Stimulated activated naive CD8-positive, alpha-beta T cell treated with anti-CD3 and anti-CD28 coated beads, Interleukin-15, amount 100 ng/mL, for 72 hours (primary cell): ENCODE data around the gene TUBB2B.
"Not testable (repeated sequence)": the region's sequence is repeated elsewhere in the genome, so short reads cannot be mapped to it uniquely, and the experiment has no call there.

Source experiments
- ATAC-seq: fragments of 150-1000 bp; cut with Tn5 transposase; 2 replicates; pipeline ENCODE4 v1.10.0; 2021; ENCODE audit warnings: mild to moderate bottlenecking, moderate library complexity
- DNase-seq, 2 donors: peaks; one replicate each; pipeline ENCODE4 v3.0.0; 2021 to 2022
- H3K27ac Mint-ChIP-seq, 2 donors: one replicate each; pipeline ENCODE4 v1.8.0; 2022; ENCODE audit warnings: mild to moderate bottlenecking in 2 of 2, mixed read lengths in 2 of 2, moderate library complexity in 2 of 2
- H3K27me3 Mint-ChIP-seq: one replicate; pipeline ENCODE4 v1.8.0; 2022; ENCODE audit warnings: mixed read lengths
- H3K4me1 Mint-ChIP-seq: one replicate; pipeline ENCODE4 v1.8.0; 2022; ENCODE audit warnings: mild to moderate bottlenecking, mixed read lengths
- H3K4me3 Mint-ChIP-seq, 2 donors: one replicate each; pipeline ENCODE4 v1.8.0; 2022; ENCODE audit warnings: mild to moderate bottlenecking in 2 of 2, mixed read lengths in 2 of 2, moderate library complexity in 1 of 2
- H3K9me3 Mint-ChIP-seq, 2 donors: one replicate each; pipeline ENCODE4 v1.8.0; 2022; ENCODE audit warnings: mixed read lengths in 2 of 2

Gene TUBB2B

DNA sequence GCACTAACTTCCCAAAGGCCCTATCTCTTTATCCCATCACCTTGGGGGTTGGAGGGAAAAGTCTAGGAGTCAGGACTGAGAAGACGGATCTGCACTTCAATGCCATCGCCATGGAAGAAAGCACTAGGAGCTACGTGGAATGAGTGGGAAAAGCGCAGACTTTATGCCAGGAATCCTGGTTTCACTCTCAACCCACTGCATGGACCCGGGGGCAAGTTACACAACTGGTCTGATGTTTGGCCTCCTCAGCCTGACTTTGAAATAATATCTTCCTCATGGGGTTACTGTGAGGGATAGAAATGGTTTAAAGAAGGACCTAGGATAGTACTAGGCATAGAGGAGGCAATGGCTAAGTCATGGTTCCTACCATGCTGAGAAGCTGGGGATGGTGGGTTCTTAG, 17.8 kb upstream of the TUBB2B start:
- no peak overlapping the region for H3K4me3 Mint-ChIP-seq
- no peaks in the 10 kb centered on the region for H3K4me1 Mint-ChIP-seq
- no peak overlapping the region for H3K27ac Mint-ChIP-seq
- ATAC-seq (no peak), DNase-seq (no peak)
- H3K9me3 Mint-ChIP-seq, result no peaks in the 10 kb centered on the region
- peaks cover 62% of the 10 kb centered on the region for H3K27me3 Mint-ChIP-seq

- peaks cover 62% of the 10 kb centered on the region for H3K27me3 Mint-ChIP-seq
- H3K4me1 Mint-ChIP-seq, DNase-seq, H3K4me3 Mint-ChIP-seq, H3K27ac Mint-ChIP-seq, ATAC-seq, H3K9me3 Mint-ChIP-seq: not testable (repeated sequence)
These were observed 17.3 kb upstream of the TUBB2B start for GRCh38 chr6:3244832-3245161.

DNA sequence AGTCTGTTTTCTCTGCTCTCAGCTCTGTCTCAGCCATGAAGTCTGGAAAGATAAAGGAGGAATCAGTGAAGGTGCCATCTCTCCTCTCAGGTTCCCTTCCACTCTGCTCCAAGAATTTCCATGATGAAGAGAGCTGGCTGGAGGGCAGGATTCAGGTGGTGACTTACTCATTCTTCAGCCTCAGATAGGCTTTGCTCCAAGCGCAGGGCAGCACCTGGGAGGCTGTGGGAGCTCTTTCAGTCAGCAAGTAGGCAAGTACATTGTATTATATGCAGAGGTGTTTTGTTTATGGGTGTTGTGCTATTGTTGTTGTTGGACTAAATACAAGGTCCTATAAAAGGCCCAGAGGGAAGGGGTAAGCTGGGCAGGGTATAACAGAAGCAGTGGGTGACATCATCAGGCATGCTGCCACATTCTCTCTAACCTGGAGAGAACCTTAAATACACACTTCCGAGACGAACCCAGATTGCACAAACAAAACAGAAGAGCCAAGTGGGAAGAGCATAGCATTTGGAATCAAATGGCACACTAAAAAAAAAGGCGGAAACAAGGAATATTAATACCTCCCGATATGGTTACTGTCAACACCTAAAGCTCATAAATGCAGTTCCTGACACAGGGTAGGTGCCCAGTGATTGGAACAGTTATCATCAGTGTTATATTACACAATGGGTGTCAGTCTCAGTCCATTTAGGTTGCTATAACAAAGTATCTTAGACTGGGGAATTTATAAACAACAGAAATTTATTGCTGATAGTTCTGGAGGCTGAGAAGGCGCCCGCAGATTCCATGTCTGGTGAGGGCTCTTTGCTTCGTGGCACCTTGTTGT, 16.8 kb upstream of the TUBB2B start:
- no peak for ATAC-seq
- no peak overlapping the region for H3K4me3 Mint-ChIP-seq
- no peaks in the 10 kb centered on the region for H3K4me1 Mint-ChIP-seq
- H3K27ac Mint-ChIP-seq, result no peak overlapping the region
- no peaks in the 10 kb centered on the region for H3K9me3 Mint-ChIP-seq
- DNase-seq, result no peak
- H3K27me3 Mint-ChIP-seq, result peaks cover 62% of the 10 kb centered on the region

DNA sequence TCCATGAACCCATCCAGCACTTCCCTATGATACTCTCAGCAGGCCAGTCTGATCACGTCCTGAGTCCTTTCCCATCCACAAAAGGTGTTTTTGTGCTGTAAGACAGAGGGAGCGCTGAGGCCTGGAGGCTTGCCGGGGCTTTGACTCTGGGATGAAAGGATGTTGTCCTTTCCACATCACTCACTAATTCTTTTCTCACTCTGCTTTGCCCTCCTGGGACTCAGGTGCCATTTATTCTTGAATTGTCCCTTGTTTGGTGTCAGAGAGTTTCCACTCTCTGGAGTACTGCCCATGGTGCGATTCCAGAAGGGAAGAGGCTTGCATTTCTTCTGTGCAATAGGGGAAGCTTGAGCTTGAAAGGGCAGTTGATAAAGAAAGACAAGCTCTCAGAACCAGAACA, 15.3 kb upstream of the TUBB2B start:
- DNase-seq (no peak), ATAC-seq (no peak)
- Mint-ChIP-seq H3K27me3 (peaks cover 62% of the 10 kb centered on the region), H3K9me3 (no peaks in the 10 kb centered on the region), H3K4me1 (no peaks in the 10 kb centered on the region), H3K27ac (no peak overlapping the region), H3K4me3 (no peak overlapping the region)

- H3K27me3 Mint-ChIP-seq, result peaks cover 63% of the 10 kb centered on the region
- not testable (repeated sequence) for H3K9me3 Mint-ChIP-seq, ATAC-seq, H3K4me3 Mint-ChIP-seq, DNase-seq, H3K4me1 Mint-ChIP-seq, H3K27ac Mint-ChIP-seq
These were observed 14.3 kb upstream of the TUBB2B start for GRCh38 chr6:3241745-3242144.

GRCh38 chr6:3240595-3240994, 13.1 kb upstream of the TUBB2B start:
- H3K9me3 Mint-ChIP-seq, result no peaks in the 10 kb centered on the region
- peaks cover 75% of the 10 kb centered on the region for H3K27me3 Mint-ChIP-seq
- no peak overlapping the region for H3K4me3 Mint-ChIP-seq
- H3K27ac Mint-ChIP-seq, result no peak overlapping the region
- ATAC-seq (no peak), DNase-seq (no peak)
- H3K4me1 Mint-ChIP-seq, result no peaks in the 10 kb centered on the region

GRCh38 chr6:3239110-3239830, 11.8 kb upstream of the TUBB2B start:
- H3K27ac Mint-ChIP-seq, result no peak overlapping the region
- H3K4me1 Mint-ChIP-seq, result no peaks in the 10 kb centered on the region
- peaks cover 86% of the 10 kb centered on the region for H3K27me3 Mint-ChIP-seq
- ATAC-seq, result no peak
- no peak overlapping the region for H3K4me3 Mint-ChIP-seq
- DNase-seq, result no peak
- H3K9me3 Mint-ChIP-seq, result no peaks in the 10 kb centered on the region

GRCh38 chr6:3237761-3238662, 10.6 kb upstream of the TUBB2B start:
- no peak for DNase-seq
- no peaks in the 10 kb centered on the region for H3K9me3 Mint-ChIP-seq
- H3K27me3 Mint-ChIP-seq, result peaks cover 86% of the 10 kb centered on the region
- ATAC-seq, result no peak
- H3K4me1 Mint-ChIP-seq, result no peaks in the 10 kb centered on the region
- no peak overlapping the region for H3K27ac Mint-ChIP-seq
- H3K4me3 Mint-ChIP-seq, result no peak overlapping the region

DNA sequence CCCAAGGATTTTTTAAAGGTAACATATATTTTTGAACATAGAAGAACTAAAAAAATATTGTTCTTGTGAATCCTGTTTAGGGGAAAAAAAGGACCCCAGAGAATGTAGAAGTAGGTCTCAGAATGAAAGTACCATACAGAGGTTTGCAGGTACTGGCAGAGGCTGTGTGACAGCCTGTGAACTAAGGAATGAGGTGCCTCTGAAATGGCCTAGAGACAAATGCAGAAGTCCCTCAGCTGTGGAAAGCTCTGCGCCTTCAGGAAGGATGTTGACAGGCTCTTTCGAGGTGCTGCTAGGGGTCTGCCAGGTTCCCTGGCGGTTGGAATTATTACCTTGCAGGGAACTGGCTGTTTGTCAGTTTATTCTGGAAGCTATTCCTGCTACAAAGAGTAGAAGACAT, 8.6 kb upstream of the TUBB2B start:
- peaks cover 97% of the 10 kb centered on the region for H3K27me3 Mint-ChIP-seq
- no peak overlapping the region for H3K4me3 Mint-ChIP-seq
- DNase-seq (no peak), ATAC-seq (no peak)
- H3K4me1 Mint-ChIP-seq, result peaks cover 16% of the 10 kb centered on the region
- H3K27ac Mint-ChIP-seq, result no peak overlapping the region
- no peaks in the 10 kb centered on the region for H3K9me3 Mint-ChIP-seq

DNA sequence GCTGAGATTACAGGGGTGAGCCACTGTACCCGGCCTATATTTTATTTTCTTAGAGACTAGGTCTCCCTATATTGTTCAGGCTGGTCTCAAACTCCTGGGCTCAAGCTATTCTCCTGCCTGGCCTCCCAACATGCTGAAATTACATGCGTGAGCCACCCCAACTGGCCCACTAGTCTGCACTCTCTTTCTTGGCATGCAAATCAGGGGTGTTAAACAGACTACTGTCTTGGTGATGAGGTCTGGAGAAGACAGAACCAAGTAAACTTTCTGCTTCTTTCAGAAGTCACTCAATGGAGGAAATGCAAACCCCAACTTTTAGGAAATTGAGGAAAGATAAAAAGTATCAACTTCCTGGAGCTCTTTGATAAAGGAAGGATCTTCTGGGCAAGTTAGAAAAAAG, 8.0 kb upstream of the TUBB2B start:
- Mint-ChIP-seq H3K27me3 (peaks cover 97% of the 10 kb centered on the region), H3K27ac (peak overlapping the region in 1 of 2 donors; percentile 46), H3K9me3 (no peaks in the 10 kb centered on the region), H3K4me1 (peaks cover 21% of the 10 kb centered on the region), H3K4me3 (no peak overlapping the region)
- ATAC-seq (no peak), DNase-seq (no peak)

GRCh38 chr6:3233904-3234303, 6.5 kb upstream of the TUBB2B start:
- DNase-seq (no peak), ATAC-seq (no peak)
- H3K4me1 Mint-ChIP-seq, result peaks cover 36% of the 10 kb centered on the region
- H3K27me3 Mint-ChIP-seq, result peaks cover 100% of the 10 kb centered on the region
- no peaks in the 10 kb centered on the region for H3K9me3 Mint-ChIP-seq
- no peak overlapping the region for H3K27ac Mint-ChIP-seq
- no peak overlapping the region for H3K4me3 Mint-ChIP-seq

- peaks cover 100% of the 10 kb centered on the region for H3K27me3 Mint-ChIP-seq
- ATAC-seq (no peak), DNase-seq (no peak)
- H3K4me3 Mint-ChIP-seq, result no peak overlapping the region
- peaks cover 41% of the 10 kb centered on the region for H3K4me1 Mint-ChIP-seq
- no peaks in the 10 kb centered on the region for H3K9me3 Mint-ChIP-seq
- no peak overlapping the region for H3K27ac Mint-ChIP-seq
These were observed 5.9 kb upstream of the TUBB2B start for GRCh38 chr6:3233321-3233720.

DNA sequence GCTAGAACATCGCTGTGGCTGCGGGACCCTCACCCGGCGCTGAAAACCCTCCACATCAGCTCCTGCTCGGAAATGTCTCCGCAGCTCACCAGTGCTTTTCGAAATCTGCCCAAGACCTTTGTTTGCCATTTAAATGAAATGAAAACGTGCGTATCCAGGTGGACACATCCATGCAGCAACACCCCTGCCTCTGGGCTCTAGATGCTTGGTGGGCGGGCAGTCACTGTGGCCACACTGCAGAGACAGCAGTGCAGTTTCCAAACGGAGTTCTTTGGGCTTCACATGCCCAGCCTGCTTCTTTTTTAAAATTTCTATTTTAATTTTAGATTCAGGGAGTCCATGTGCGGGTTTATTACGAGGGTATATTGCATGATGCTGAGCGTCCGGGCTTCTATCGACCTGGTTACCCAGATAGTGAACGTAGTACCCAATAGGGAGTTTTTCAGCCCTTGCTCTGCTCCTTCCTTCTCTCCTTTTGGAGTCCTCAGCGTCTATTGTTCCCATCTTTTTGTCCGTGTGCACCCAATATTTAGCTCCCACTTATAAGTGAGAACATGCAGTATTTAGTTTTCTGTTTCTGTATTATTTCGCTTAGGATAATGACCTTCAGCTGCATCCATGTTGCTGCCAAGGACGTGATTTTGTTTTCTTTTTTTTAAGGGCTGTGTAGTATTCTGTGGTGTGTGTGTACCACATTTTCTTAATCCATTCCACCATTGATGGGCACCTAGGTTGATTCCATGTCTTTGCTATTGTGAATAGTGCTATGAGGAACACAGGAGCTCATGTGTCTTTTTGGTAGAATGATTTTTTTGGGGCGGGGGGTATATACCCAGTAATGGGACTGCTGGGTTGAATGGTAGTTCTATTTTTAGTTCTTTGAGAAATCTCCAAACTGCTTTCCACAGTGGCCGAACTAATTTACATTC, 4.8 kb upstream of the TUBB2B start:
- no peak for ATAC-seq
- Mint-ChIP-seq H3K4me3 (peak overlapping the region; percentile 59 to 73), H3K9me3 (no peaks in the 10 kb centered on the region), H3K27ac (no peak overlapping the region), H3K4me1 (peaks cover 51% of the 10 kb centered on the region), H3K27me3 (peaks cover 100% of the 10 kb centered on the region)
- DNase-seq, result no peak

GRCh38 chr6:3231247-3232016, 4.0 kb upstream of the TUBB2B start:
- H3K27ac Mint-ChIP-seq, result peak overlapping the region in 1 of 2 donors; percentile 74
- no peaks in the 10 kb centered on the region for H3K9me3 Mint-ChIP-seq
- DNase-seq (no peak), ATAC-seq (no peak)
- H3K4me3 Mint-ChIP-seq, result peak overlapping the region; percentile 59 to 73
- H3K4me1 Mint-ChIP-seq, result peaks cover 59% of the 10 kb centered on the region
- peaks cover 100% of the 10 kb centered on the region for H3K27me3 Mint-ChIP-seq
